ENCODE data around the gene KCNJ3. TPM values are rescaled to one million over a fixed set of nuclear protein-coding genes. Genes with fewer than 3 reads are reported as not detected.

Gene KCNJ3
- total RNA-seq, 2 experiments from 2014 or later = not detected

DNA sequence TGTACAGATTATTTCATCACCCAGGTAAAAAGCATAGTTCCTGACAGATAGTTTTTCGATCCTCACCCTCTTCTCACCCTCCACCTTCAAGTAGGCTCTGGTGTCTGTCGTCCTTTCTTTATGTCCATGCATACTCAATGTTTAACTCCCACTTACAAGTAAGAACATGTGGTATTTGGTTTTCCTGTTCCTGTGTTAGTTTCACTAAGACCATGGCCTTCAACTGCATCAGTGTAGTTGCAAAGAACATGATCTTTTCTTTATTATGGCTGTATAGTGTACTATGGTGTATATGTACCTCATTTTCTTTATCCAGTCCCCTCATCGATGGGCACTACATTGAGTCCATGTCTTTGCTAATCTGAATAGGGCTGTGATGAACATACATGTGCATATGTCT lies 184.2 kb downstream of the KCNJ3 start:
- H3K27me3 Mint-ChIP-seq (ENCODE audit: low read depth) = no peaks in the 10 kb centered on the region
- CTCF ChIA-PET = no interaction called here
- no peak overlapping the region for H3K27ac Mint-ChIP-seq
- ATAC-seq (no peak), DNase-seq (no peak)
- no peaks in the 10 kb centered on the region for H3K4me1 Mint-ChIP-seq (ENCODE audit: low read depth)
- H3K9me3 Mint-ChIP-seq (ENCODE audit: insufficient read depth) = no peaks in the 10 kb centered on the region
- no peaks in the 10 kb centered on the region for H3K36me3 Mint-ChIP-seq (ENCODE audit: low read depth)
- no peak overlapping the region for H3K4me3 Mint-ChIP-seq
- POLR2A ChIA-PET = no interaction called here

DNA sequence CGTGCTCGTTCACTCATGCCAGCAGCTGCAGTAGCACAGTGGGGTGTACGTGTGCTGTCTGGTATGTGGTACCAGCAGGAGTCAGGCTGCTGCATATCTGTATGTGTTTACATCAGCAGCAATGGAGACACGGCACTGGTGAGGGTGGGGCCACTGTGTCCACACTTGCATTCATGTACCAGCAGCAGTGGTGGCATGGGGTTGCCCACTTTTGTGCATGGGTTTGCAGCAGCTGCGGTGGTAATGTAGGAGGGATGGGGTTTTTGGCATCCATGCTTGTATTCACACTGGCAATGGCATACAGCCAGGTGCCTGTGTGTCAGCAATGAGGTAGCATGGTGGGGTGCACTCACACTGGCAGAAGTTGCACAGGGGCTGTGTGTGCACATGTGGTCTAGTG lies 187.8 kb downstream of the KCNJ3 start:
- DNase-seq (no peak), ATAC-seq (no peak)
- H3K27me3 Mint-ChIP-seq (ENCODE audit: low read depth) = no peaks in the 10 kb centered on the region
- H3K4me3 Mint-ChIP-seq = no peak overlapping the region
- no peaks in the 10 kb centered on the region for H3K36me3 Mint-ChIP-seq (ENCODE audit: low read depth)
- ChIA-PET CTCF (no interaction called here), POLR2A (no interaction called here)
- H3K4me1 Mint-ChIP-seq (ENCODE audit: low read depth) = no peaks in the 10 kb centered on the region
- no peak overlapping the region for H3K27ac Mint-ChIP-seq
- H3K9me3 Mint-ChIP-seq (ENCODE audit: insufficient read depth) = no peaks in the 10 kb centered on the region

DNA sequence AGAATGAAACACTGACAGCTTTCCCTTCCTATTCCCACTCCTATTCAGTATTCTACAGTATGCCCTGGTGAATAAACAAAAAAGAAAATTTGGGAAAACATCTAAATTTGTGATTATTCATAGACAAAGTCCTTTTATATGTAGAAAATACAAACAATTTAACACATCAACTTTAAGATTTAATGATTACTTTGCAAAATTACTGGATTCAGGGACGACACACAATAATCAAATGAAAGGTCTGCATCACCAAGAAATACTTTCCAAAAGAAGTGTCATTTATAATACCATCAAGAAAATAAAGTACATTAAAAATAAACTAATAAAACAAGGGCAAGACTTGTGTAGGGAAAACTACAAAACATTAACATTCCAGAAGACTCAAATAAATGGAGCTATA lies 199.8 kb downstream of the KCNJ3 start:
- DNase-seq (no peak), ATAC-seq (no peak)
- Mint-ChIP-seq H3K27ac (no peak overlapping the region), H3K4me1 (ENCODE audit: low read depth) (no peaks in the 10 kb centered on the region), H3K4me3 (no peak overlapping the region), H3K36me3 (ENCODE audit: low read depth) (no peaks in the 10 kb centered on the region), H3K27me3 (ENCODE audit: low read depth) (no peaks in the 10 kb centered on the region), H3K9me3 (ENCODE audit: insufficient read depth) (peaks cover 2% of the 10 kb centered on the region)
- ChIA-PET CTCF (no interaction called here), POLR2A (no interaction called here)

DNA sequence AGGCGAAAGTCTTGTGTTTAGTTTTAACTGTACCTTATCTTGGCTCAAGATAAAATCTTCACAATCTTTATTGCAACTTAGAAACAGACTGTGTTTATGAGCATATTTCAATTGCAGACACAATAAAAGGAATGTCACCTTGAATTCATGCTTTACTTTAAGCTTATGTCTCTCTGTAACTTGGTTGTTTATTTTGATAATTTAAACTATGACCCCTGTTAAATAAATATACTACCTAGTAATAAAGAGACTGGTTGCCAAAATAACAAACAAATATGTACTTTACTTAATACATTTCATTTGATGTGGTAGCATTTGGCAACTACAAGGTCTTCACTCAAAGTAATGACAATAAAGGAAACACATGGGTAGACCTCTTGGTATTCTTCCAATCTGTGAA lies 202.6 kb downstream of the KCNJ3 start:
- no peaks in the 10 kb centered on the region for H3K36me3 Mint-ChIP-seq (ENCODE audit: low read depth)
- DNase-seq = no peak
- no peak overlapping the region for H3K4me3 Mint-ChIP-seq
- ChIA-PET POLR2A (no interaction called here), CTCF (no interaction called here)
- no peak for ATAC-seq
- H3K27me3 Mint-ChIP-seq (ENCODE audit: low read depth) = no peaks in the 10 kb centered on the region
- peaks cover 7% of the 10 kb centered on the region for H3K9me3 Mint-ChIP-seq (ENCODE audit: insufficient read depth)
- H3K4me1 Mint-ChIP-seq (ENCODE audit: low read depth) = no peaks in the 10 kb centered on the region
- H3K27ac Mint-ChIP-seq = no peak overlapping the region
